Measurements from ENCODE around the gene PCK1.
"Not testable (repeated sequence)": the region's sequence is repeated elsewhere in the genome, so short reads cannot be mapped to it uniquely, and the experiment has no call there.

The PCK1 gene

GRCh38 chr20:57560554-57561355 lies at the start of gene PCK1:
Gene PCK1, plus strand, starts transcription at chr20:57561110. Its CDS starts 302 bp downstream, at chr20:57561412.
- DNase-seq (ENCODE audit: low spot score) = no peak

DNA sequence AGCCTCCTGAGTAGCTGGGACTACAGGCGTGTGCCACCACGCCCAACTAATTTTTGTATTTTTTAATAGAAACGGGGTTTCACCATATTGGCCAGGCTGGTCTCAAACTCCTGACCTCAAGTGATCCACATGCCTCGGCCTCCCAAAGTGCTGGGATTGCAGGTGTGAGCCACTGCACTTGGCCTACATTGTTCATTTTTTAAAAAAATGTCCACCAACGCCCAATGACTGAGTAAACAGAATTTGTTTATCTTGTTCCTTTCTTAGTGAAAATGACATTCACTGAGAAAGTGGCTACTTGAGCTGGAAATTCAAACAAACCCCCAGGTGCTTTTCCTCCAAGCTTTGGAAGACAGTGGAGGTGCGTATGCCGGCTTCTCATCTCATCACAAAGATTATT lies 49.2 kb upstream of the PCK1 start:
- DNase-seq (ENCODE audit: low spot score) = not testable (repeated sequence)

DNA sequence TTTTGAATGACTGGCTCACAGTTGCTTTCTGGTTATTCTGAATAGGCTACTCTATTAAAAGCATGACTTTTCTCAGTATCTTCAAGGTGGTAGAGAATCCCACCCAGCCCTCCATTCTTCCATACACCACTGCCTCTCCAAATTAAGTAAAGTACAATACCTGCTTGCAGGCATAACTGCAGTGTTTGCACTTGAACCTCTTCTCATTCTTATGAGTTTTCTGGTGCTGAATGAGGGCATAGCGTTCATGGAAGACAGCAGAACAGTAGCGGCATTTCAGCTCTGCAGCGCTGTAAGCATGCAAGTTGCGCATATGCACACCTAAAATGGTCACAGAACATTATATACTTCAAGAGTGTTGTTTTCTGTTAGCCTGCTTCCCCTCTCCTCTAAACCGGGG lies 48.5 kb upstream of the PCK1 start:
- no peak for DNase-seq (ENCODE audit: low spot score)

DNA sequence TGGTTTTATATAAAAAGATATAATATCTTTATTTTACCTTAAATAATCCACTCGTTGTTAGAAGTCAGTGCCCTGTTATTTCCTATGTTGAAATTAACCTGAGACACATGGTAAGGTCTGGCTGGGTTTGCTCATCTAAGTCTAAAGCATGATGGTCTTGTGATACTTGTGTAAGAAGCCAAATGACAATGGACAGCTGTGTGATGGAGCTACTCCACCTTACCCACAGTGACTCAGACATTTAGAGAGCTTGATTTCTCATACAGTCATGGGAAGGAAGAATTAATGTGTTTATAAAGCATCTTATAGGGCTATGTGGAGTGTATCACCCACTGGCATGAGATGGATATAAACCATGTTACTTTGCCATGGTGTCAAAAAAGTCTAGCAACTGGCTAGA lies 47.7 kb upstream of the PCK1 start:
- DNase-seq (ENCODE audit: low spot score) = no peak

- DNase-seq (ENCODE audit: low spot score) = peak; percentile 86
These were observed 46.6 kb upstream of the PCK1 start for GRCh38 chr20:57514273-57514751.

DNA sequence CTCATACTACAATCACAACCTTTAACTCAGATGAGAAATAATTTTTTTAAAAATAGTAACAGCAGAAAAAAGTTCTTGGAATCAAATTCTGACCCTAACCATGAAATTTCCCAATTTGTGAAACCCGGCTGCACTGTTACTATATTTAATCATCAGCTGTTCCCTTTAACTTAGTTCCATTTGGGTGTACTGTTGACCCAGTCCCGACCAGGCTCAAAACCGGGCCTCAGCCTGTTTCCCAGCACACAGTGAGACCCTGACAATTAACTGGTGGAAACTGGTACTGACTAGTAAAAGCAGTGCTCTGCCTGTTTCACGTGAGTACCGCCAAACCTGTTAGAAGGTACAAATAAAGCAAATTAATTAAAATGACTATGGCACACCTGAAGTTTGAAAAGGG lies 43.0 kb upstream of the PCK1 start:
- no peak for DNase-seq (ENCODE audit: low spot score)

- no peak for DNase-seq (ENCODE audit: low spot score)
These were observed 38.4 kb upstream of the PCK1 start for GRCh38 chr20:57522380-57523140.

DNA sequence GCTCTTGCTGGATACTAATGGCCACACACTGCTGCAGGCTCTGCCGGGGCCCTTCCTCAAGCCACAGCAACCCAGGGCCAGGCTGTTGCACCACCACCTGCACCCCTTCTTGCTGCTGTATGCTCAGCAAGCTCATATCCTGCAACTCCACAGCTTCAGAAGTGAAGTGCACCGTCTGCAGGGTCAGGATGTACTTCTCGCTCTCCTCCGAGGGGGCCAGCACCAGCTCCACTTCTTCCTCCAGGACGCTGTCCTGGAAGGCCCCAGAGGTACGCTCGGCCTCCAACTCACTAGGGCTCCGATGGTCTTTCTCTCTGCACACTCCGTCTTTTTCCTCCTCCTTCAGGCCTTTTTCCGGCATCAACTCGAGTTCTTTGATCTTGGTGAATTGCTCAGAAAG lies 37.1 kb upstream of the PCK1 start:
- DNase-seq (ENCODE audit: low spot score) = no peak

GRCh38 chr20:57524511-57525176 lies 36.3 kb upstream of the PCK1 start, which contains the start of gene CTCFL:
Gene CTCFL, minus strand, starts transcription at chr20:57525140. Its CDS starts 935 bp downstream, at chr20:57524205.
- DNase-seq (ENCODE audit: low spot score) = no peak

DNA sequence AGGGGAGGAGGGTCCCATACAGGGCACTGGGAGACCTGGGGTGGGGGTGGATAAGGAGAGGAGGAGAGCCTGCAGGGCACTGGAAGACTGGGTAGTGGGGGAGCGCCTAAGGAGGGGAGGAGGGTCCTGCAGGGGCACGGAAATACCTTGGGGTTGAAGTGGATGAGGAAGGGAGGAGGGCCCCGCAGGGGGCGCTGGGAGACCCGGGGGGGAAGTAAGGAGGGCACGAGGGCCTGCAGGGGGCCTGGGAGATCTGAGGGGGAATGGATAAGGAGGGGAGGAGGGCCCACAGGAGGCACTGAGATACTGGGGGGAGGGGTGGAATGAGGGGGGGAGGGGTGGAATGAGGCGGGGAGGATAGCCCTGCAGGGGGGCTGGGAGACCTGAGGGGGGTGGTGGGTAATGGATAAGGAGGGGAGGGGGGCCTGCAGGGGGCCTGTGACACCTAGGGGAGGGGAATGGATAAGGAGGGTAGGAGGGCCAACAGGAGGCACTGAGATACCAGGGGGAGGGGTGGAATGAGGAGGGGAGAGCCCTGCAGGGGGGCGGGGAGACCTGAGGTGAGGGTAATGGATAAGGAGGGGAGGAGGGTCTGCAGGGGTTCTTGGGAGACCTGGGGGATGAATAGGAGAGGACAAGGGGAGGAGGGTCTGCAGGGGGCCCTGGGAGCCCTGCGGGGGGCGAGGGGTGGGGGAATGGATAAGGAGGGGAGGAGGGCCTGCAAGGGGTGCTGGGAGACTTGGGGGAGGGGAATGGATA lies 35.4 kb upstream of the PCK1 start:
- no peak for DNase-seq (ENCODE audit: low spot score)

GRCh38 chr20:57526087-57526884 lies 34.6 kb upstream of the PCK1 start:
- DNase-seq (ENCODE audit: low spot score) = no peak

- no peak for DNase-seq (ENCODE audit: low spot score)
These were observed 33.9 kb upstream of the PCK1 start for GRCh38 chr20:57526885-57527460.

- DNase-seq (ENCODE audit: low spot score) = no peak
These were observed 33.2 kb upstream of the PCK1 start for GRCh38 chr20:57527728-57528127.

DNA sequence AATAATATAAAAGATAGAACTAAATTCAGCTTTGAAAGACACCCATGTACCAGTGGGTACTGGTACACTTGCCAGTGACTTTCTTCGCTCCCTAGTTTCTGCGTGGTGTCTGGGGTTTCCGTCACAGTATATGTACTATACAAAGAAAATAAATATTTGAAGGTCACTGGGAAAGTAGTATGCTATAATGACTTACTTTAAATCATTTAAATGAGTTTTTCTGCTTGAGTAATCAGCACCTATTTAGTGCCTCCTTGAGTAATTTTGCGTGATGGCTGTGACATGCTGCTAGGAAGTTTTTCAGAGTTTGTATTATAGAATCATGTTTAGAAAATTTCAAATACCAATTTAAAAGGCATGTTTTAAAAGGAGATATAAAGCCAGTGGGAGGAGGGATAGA lies 32.8 kb upstream of the PCK1 start:
- DNase-seq (ENCODE audit: low spot score) = no peak

GRCh38 chr20:57529160-57529585 lies 31.7 kb upstream of the PCK1 start:
- no peak for DNase-seq (ENCODE audit: low spot score)

DNA sequence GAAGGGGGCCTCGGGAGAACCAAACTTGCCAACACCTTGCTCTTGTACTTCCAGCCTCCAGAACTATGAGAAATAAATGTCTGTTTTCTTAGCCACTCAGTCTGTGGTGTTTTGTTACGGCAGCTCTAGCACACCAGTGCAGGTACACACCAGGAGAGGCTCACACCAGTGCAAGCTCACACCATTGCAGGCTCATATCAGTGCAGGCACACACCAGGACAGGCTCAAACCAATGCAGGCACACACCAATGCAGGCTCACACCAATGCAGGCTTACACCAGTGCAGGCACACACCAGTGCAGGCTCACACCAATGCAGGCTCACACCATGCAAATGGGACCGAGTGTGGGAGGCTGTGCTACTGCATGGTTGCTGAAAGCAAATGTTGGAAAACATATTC lies 31.1 kb upstream of the PCK1 start:
- DNase-seq (ENCODE audit: low spot score) = no peak

DNA sequence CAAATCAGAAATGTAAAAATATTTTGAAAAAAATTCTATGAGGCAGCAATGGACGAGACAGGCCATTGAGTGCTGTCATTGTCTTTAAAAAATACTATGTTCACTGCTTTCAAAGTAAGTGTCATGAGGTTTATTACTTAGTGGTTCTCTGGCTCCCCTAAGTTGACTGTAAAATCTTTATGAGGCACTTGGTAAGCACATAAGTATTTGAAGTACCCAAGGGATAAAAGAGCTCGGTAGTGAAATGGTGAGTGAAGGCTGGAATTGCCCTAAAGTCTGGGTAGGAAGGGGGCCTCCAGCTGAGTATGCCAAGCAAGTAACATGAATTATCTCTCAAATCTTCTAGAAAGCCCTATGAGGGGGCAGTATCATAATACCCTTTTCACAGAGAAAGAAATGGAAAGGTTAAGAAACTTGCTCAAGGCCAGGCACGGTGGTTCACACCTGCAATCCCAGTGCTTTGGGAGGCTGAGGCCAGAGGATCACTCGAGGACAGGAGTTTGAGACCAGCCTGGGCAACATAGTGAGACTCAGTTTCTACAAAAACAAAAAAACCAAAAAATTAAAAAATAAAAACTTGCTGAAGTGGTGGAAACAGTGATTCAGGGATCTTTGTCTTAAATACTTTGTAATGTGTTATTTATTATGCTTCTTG lies 30.5 kb upstream of the PCK1 start:
- DNase-seq (ENCODE audit: low spot score) = no peak

- no peak for DNase-seq (ENCODE audit: low spot score)
These were observed 28.8 kb upstream of the PCK1 start for GRCh38 chr20:57532104-57532503.

- no peak for DNase-seq (ENCODE audit: low spot score)
These were observed 25.6 kb upstream of the PCK1 start for GRCh38 chr20:57535297-57535696.

- no peak for DNase-seq (ENCODE audit: low spot score)
These were observed 24.7 kb upstream of the PCK1 start for GRCh38 chr20:57536120-57536708.
